CD14-positive monocyte (primary cell): ENCODE results near the gene KDM6B. TPM values are rescaled to one million over a fixed set of nuclear protein-coding genes. Genes with fewer than 3 reads are reported as not detected.
A peak's percentile ranks its signal among the peaks of the same experiment; 100 is the strongest.

Source experiments
- DNase-seq, 3 donors: peaks; one replicate each; pipeline ENCODE4 v3.0.0-alpha.2; 2011 to 2022
- H2AFZ ChIP-seq: 2 replicates; pipeline ENCODE4 v1.6.0; 2012; ENCODE audit warnings: mild to moderate bottlenecking, low read depth, low read length, inconsistent platforms; ENCODE audit not compliant: insufficient read depth, poor library complexity, severe bottlenecking
- H3K27ac ChIP-seq, 2 donors: 1 replicate in 1 of 2; 2 replicates in 1 of 2; pipeline ENCODE4 v1.5.1; 2012 to 2013; ENCODE audit warnings: low read length in 2 of 2, control low read depth in 1 of 2, inconsistent platforms in 1 of 2, low read depth in 1 of 2, mild to moderate bottlenecking in 1 of 2
- H3K27me3 ChIP-seq, 2 donors: one replicate each; pipeline versions ENCODE4 v1.6.0 to v1.6.1; 2011 to 2013; ENCODE audit warnings: low read length in 2 of 2; ENCODE audit not compliant: control insufficient read depth in 2 of 2, insufficient read depth in 2 of 2
- H3K36me3 ChIP-seq, 2 donors: replicated peaks in 1 of 2; 1 replicate in 1 of 2; 2 replicates in 1 of 2; pipeline versions ENCODE4 v1.5.1 to v1.6.1; 2012 to 2013; ENCODE audit warnings: low read length in 2 of 2, control low read depth in 1 of 2, inconsistent platforms in 1 of 2, mild to moderate bottlenecking in 1 of 2; ENCODE audit not compliant: insufficient read depth in 2 of 2, control insufficient read depth in 1 of 2
- H3K4me1 ChIP-seq, 2 donors: 1 replicate in 1 of 2; 2 replicates in 1 of 2; pipeline versions ENCODE4 v1.5.1 to v1.6.1; 2012 to 2013; ENCODE audit warnings: low read length in 2 of 2, control low read depth in 1 of 2, inconsistent platforms in 1 of 2, mild to moderate bottlenecking in 1 of 2, moderate library complexity in 1 of 2; ENCODE audit not compliant: insufficient read depth in 2 of 2, control insufficient read depth in 1 of 2
- H3K4me2 ChIP-seq: replicated peaks from 2 replicates; pipeline ENCODE3; 2012; ENCODE audit warnings: low read length, moderate library complexity, mild to moderate bottlenecking; ENCODE audit not compliant: poor library complexity, severe bottlenecking; ENCODE audit errors: extremely low read depth
- H3K4me3 ChIP-seq, 3 experiments: fragments of 200-600 bp in 1 of 3; sonication (generic) in 1 of 3; replicated peaks in 1 of 3; 1 replicate in 2 of 3; 2 replicates in 1 of 3; pipeline ENCODE4 v1.5.1; 2011 to 2013; ENCODE audit warnings: low read length in 3 of 3, mild to moderate bottlenecking in 3 of 3, control low read depth in 2 of 3, low read depth in 2 of 3, inconsistent platforms in 1 of 3, moderate library complexity in 1 of 3
- H3K79me2 ChIP-seq: 2 replicates; pipeline ENCODE4 v1.6.0; 2012; ENCODE audit warnings: mild to moderate bottlenecking, control low read depth, inconsistent platforms, low read length, moderate library complexity; ENCODE audit not compliant: insufficient read depth
- H3K9ac ChIP-seq: 2 replicates; pipeline ENCODE4 v1.6.0; 2017; ENCODE audit warnings: low read length, mild to moderate bottlenecking; ENCODE audit not compliant: insufficient read depth, poor library complexity, severe bottlenecking
- H3K9me3 ChIP-seq, 2 donors: replicated peaks in 1 of 2; 1 replicate in 1 of 2; 2 replicates in 1 of 2; pipeline versions ENCODE4 v1.5.1 to v1.6.1; 2012 to 2013; ENCODE audit warnings: low read length in 2 of 2, control low read depth in 1 of 2; ENCODE audit not compliant: control insufficient read depth in 1 of 2, insufficient read depth in 1 of 2
- H4K20me1 ChIP-seq: 2 replicates; pipeline ENCODE4 v1.6.0; 2012; ENCODE audit warnings: mild to moderate bottlenecking, low read length, control low read depth, moderate library complexity; ENCODE audit not compliant: insufficient read depth
- H3K27ac Mint-ChIP-seq, 7 donors: one replicate each; pipeline ENCODE4 v1.8.0; 2020; ENCODE audit warnings: mild to moderate bottlenecking in 7 of 7, mixed read lengths in 7 of 7, moderate library complexity in 6 of 7, inconsistent platforms in 2 of 7
- H3K27me3 Mint-ChIP-seq, 3 donors: one replicate each; pipeline ENCODE4 v1.8.0; 2021 to 2022; ENCODE audit warnings: low read depth in 3 of 3, mild to moderate bottlenecking in 3 of 3, mixed read lengths in 3 of 3, moderate library complexity in 3 of 3, inconsistent platforms in 1 of 3
- H3K36me3 Mint-ChIP-seq, 2 donors: one replicate each; pipeline ENCODE4 v1.8.0; 2020; ENCODE audit warnings: mixed read lengths in 2 of 2, inconsistent platforms in 1 of 2, mild to moderate bottlenecking in 1 of 2
- H3K4me1 Mint-ChIP-seq: one replicate; pipeline ENCODE4 v1.8.0; 2020; ENCODE audit warnings: mild to moderate bottlenecking, mixed read lengths
- H3K4me3 Mint-ChIP-seq, 2 donors: one replicate each; pipeline ENCODE4 v1.8.0; 2020; ENCODE audit warnings: mild to moderate bottlenecking in 2 of 2, mixed read lengths in 2 of 2, moderate library complexity in 1 of 2
- H3K9me3 Mint-ChIP-seq, 7 donors: one replicate each; pipeline ENCODE4 v1.8.0; 2020 to 2022; ENCODE audit warnings: mixed read lengths in 7 of 7, mild to moderate bottlenecking in 6 of 7, moderate library complexity in 6 of 7, inconsistent platforms in 2 of 7
- WGBS: methylation state at CpG from one replicate; pipeline ENCODE4 v1.1.5; 2013; ENCODE audit warnings: missing lambda C conversion rate; ENCODE audit not compliant: insufficient coverage; 5-methylcytosine and 5-hydroxymethylcytosine counted together
- intact Hi-C, 2 donors: fragments of 100-400 bp; cut with micrococcal nuclease; formaldehyde crosslinking; loops; one replicate each; pipeline versions ENCODE4 v1.15.0 to v1.15.1; 2023
- polyA plus RNA-seq, 3 donors: library from polyadenylated mRNA; depleted of rRNA in 1 of 3; unstranded in 2 of 3; stranded (reverse) in 1 of 3; fragments of 300-500 nt in 2 of 3; fragments of >200 nt in 1 of 3; fragmentation: Illumina TruSeq in 2 of 3; gene quantifications; 1 replicate in 2 of 3; 2 replicates in 1 of 3; pipeline ENCODE4 v1.2.3, GENCODE V29; 2012 to 2021
- TF ChIP-seq, protein P1 (sequence below): fragments of 200-600 bp; IDR thresholded peaks from one replicate; pipeline ENCODE4 v1.8.0; 2022; ENCODE audit warnings: antibody characterized with exemption, mild to moderate bottlenecking

Gene KDM6B
- polyA plus RNA-seq, 3 donors, result 0.37 to 25.5 (median 0.44) TPM

GRCh38 chr17:7833011-7833794 lies 814 bp upstream of the KDM6B start:
- Mint-ChIP-seq H3K4me1 (peaks cover 29% of the 10 kb centered on the region), H3K27me3 (peaks cover 10 to 12% (median 10%) of the 10 kb centered on the region in 3 donors), H3K27ac (peak overlapping the region; percentile 67 to 100 (median 85)), H3K4me3 (peak overlapping the region; percentile 73 to 82), H3K9me3 (peaks cover 0 to 2% (median 0%) of the 10 kb centered on the region in 7 donors), H3K36me3 (no peaks in the 10 kb centered on the region)
- H3K36me3 ChIP-seq, result no peaks in the 10 kb centered on the region
- H3K4me2 ChIP-seq, result peak overlapping the region; percentile 95
- no peak for DNase-seq
- peak overlapping the region; percentile 46 for H2AFZ ChIP-seq
- H3K27me3 ChIP-seq, result no peaks in the 10 kb centered on the region
- peak overlapping the region in 1 of 2 donors; percentile 98 for H3K27ac ChIP-seq
- H3K4me1 ChIP-seq, result peaks cover 37 to 45% of the 10 kb centered on the region in 2 donors
- peaks cover 15% of the 10 kb centered on the region for H3K79me2 ChIP-seq
- intact Hi-C loops, result loop anchor here in 1 of 2 donors (10.0 kb wide), 1 partner anchor 322 kb away; the partner anchor contains the start of gene PER1
- no peaks in the 10 kb centered on the region for H3K9me3 ChIP-seq
- H3K4me3 ChIP-seq, result peak overlapping the region in 2 of 3 experiments; percentile 72 to 92
- H4K20me1 ChIP-seq, result no peaks in the 10 kb centered on the region
- WGBS, result 60% methylated on average over 18 of the region's 19 CpGs
- TF ChIP-seq, protein P1, sequence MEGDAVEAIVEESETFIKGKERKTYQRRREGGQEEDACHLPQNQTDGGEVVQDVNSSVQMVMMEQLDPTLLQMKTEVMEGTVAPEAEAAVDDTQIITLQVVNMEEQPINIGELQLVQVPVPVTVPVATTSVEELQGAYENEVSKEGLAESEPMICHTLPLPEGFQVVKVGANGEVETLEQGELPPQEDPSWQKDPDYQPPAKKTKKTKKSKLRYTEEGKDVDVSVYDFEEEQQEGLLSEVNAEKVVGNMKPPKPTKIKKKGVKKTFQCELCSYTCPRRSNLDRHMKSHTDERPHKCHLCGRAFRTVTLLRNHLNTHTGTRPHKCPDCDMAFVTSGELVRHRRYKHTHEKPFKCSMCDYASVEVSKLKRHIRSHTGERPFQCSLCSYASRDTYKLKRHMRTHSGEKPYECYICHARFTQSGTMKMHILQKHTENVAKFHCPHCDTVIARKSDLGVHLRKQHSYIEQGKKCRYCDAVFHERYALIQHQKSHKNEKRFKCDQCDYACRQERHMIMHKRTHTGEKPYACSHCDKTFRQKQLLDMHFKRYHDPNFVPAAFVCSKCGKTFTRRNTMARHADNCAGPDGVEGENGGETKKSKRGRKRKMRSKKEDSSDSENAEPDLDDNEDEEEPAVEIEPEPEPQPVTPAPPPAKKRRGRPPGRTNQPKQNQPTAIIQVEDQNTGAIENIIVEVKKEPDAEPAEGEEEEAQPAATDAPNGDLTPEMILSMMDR, result no peak
- peak overlapping the region; percentile 91 for H3K9ac ChIP-seq

DNA sequence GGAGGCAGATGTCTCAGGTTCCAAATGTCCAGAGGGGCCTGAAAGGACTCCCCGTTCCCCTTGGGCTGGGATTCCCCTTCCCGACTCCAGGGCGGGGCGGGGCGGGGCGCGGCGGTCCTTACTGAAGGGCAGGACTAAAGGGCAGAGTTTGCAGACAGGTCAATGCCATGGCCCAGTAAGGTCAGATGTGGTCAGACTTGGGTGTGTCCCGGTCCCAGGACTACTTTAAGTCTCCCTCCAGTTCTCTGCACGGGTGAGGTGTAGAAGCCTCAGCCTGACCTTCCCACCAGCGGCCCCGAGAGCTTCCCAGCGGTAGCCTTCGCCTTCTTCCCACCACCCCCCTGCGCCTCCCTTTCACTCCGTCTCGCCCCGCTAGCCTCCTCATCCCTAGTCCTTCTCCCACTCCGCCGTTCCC lies 532 bp downstream of the KDM6B start:
- Mint-ChIP-seq H3K4me3 (peak overlapping the region; percentile 91 to 92), H3K27ac (peak overlapping the region; percentile 97 to 100 (median 98)), H3K27me3 (peaks cover 11 to 12% (median 12%) of the 10 kb centered on the region in 3 donors), H3K9me3 (peaks cover 0 to 2% (median 0%) of the 10 kb centered on the region in 7 donors), H3K4me1 (peaks cover 41% of the 10 kb centered on the region), H3K36me3 (peaks cover 4 to 5% of the 10 kb centered on the region in 2 donors)
- TF ChIP-seq, protein P1, result no peak
- Histone ChIP-seq H3K4me2 (peak overlapping the region; percentile 95), H3K9me3 (no peaks in the 10 kb centered on the region), H3K27ac (peak overlapping the region; percentile 93 to 98), H3K4me3 (peak overlapping the region; percentile 40 to 92 (median 72)), H3K4me1 (peaks cover 49 to 57% of the 10 kb centered on the region in 2 donors), H4K20me1 (peaks cover 4% of the 10 kb centered on the region), H2AFZ (no peak overlapping the region), H3K27me3 (no peaks in the 10 kb centered on the region), H3K79me2 (peaks cover 24% of the 10 kb centered on the region), H3K9ac (peak overlapping the region; percentile 91), H3K36me3 (no peaks in the 10 kb centered on the region)
- intact Hi-C loops, result loop anchor here (1.0 to 10.0 kb wide), 4 partner anchors 10 to 320 kb away; partner anchors contain the start of genes NAA38 (in 1 of the 2) and PER1 (in 1 of the 2)
- under 1% methylated on average over 15 of the region's 20 CpGs for WGBS
- DNase-seq, result peak; percentile 86 to 89 (median 89)
